Hematopoietic multipotent progenitor cell (in vitro differentiated cells): ENCODE results near the gene TRIM54. TPM values are rescaled to one million over a fixed set of nuclear protein-coding genes. Genes with fewer than 3 reads are reported as not detected.
"Not testable (repeated sequence)": the region's sequence is repeated elsewhere in the genome, so short reads cannot be mapped to it uniquely, and the experiment has no call there.

Experiments
- DNase-seq, 3 donors: peaks; one replicate each; pipeline ENCODE4 v3.0.0-alpha.2; 2011 to 2015; ENCODE audit warnings: low read depth in 2 of 3, low spot score in 2 of 3
- total RNA-seq: library from RNA; depleted of rRNA; stranded (reverse); fragments of >200 nt; gene quantifications from one replicate; pipeline ENCODE4 v1.2.3, GENCODE V29; 2012

Gene TRIM54
- total RNA-seq, 1 donor: under 0.01 TPM

DNA sequence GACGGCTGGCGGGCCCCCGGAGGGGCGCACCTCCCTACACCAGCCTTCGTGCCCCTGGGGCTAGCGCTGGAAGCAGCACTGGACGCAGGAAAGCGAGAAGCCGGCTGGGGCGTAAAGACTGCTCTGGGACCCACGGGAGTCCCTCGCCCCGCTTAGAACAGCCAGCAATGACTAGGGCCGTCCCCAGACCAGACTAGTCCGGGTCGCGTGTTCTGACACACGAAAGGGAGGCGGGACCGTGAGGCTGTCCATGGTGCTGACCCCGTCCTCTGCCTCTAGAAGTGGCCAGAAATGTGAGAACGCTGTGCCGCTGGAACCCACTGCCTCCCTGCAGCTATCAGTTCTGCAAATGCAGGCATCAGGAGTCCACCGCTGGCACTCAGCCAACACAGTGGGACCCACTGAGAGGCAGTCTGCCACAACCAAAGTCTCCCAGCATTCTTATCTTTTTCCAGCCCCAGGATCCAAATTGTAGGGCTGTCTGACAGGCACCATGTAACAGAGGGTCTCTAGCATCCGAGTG, 26.2 kb downstream of the TRIM54 start, which contains the start of gene UCN:
UCN (minus strand) TSS at position 87 of the 523 bp plus-strand sequence. CDS start 550 bp downstream, outside the sequence.
- DNase-seq: no peak

DNA sequence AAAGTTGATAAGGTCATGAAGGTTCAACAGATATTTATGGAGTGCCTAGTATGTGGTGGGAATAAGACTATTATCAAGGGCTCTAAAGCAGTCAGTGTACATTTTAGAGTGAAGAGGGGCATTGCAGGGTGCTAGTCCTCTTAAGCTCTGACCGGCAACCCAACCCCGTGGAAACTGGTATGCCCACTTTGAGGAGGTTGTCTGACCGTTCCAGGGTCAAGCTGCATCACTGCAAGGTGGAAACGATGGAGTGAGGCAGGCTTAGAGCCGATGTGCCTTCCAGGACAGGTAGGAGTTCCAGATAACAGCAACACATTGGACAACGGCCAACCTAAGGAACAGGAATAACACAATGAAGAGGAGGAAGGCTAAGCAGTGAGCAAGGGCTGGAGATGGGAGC, 27.4 kb downstream of the TRIM54 start:
- no peak for DNase-seq

DNA sequence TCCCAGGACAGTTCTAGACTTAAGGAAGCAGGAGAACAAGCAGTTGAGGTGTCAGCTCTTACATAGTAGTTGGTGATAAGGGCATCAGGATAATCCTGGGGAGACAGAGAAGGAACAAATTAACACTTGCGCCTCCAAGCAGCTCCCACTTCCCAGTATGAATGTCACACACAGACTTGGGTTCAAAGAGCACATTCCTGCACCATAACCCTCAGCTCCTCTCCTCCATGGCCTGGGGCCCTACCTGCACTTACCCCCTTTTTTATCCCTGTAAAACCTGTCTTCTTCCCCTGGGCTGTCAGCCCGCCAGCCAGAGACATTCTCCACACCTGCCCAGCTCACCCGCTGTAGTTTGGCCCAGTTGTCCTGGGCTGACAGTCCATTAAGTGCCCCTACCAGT, 29.9 kb downstream of the TRIM54 start:
- no peak for DNase-seq

DNA sequence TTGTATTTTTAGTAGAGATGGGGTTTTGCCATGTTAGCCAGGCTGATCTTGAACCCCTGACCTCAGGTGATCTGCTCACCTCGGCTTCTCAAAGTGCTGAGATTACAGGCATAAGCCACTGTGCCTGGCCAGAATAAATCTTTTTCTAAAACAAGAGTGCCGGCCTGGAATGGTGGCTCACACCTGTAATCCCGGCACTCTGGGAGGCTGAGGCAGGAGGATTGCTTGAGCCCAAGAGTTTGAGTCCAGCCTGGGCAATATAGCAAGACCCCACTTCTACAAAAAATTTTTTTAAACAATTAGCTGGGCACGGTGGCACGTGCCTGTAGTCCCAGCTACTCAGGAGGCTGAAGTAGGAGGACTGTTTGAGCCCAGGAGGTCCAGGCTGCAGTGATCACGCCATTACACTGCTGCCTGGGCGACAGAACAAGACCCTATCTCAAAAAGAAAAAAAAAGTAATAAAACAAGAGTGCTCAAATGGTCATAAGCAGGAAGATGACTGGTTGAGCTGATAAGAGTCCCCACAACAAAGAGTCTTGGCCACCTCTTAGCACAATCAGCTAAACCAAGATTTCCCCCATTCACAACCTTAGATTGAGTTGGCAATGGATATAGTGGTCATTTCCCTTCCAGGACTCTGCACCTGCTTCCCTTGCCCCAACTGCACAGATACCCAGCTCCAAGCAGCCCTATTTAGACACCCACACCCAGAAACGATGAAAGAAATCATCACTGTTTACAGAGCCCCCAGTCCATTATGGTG, 31.8 kb downstream of the TRIM54 start:
- DNase-seq: peak in 1 of 3 donors; percentile 43

DNA sequence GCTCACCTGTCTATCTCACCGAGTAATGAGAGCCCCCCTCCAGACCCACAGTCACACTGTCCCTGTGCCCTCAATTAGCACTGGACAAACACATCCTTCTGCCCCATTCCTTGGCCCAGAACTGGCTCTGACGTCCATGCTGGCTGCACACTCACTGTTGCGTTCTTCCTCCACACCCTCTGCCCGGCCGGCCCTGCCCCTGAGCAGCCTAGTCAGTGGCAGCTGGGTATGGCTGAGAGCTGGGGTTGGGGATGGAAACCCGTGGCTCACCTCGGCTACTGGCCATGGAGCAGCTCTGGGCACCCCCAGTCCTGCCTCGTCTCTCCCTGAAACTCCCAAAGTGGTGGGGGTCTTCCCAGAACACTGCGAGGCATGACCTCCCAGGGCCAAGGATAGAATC, 32.5 kb downstream of the TRIM54 start:
- DNase-seq: no peak

DNA sequence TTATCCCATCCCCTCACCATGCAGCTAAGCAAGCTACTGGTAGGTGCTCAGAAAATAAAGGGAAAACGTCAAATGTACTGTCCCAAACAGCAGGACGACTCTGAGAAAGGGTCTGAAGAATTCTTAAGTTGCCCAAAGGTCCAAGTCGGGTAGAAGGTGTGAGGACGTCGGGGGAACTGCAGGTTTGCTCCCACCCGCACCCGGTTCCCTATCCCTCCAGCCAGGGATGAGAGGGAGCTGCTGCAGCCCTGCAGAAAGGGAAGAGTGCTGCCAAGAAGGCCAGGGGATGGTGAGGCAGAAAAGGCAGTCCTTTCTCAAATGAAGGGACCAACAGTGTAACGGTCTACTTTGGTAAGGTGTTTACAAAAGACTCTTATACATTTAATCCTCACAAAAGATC, 32.9 kb downstream of the TRIM54 start:
- no peak for DNase-seq

DNA sequence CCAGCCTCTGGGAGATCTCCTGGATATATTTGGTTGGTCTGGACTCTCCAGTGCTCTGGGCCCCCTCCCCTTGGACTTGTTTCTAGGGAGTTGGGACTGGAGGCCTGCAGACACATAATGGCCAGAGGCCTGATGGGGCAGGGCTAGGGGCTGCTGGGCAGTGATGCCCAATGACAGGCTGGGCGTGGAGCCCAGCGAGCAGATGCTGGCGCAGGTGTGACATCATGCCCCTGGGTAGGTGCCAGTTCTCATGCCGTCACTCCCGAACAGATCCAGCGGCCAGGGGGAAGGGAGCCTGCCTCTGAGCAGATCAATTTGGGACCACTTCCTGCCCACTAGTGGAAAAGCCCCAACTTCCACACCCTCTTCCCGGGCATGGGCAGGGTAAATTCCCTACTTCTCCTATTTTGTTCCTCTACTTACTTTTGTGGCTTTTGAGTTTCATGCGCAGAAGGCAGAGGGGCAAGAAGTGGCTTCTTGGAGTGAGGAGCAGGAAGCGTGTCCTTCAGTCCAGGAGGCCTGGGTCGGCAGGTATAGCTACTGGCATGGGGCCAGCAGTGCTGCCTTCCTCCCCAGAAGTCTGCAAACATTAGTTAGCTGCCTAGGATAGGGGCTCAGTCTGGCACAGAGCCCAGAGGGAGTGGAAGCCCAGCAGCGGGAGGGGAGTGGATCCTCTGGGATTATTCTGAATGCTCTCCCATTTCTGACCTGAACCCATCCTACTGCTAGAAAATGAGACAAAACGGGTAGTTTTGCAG, 34.6 kb downstream of the TRIM54 start:
- no peak for DNase-seq

DNA sequence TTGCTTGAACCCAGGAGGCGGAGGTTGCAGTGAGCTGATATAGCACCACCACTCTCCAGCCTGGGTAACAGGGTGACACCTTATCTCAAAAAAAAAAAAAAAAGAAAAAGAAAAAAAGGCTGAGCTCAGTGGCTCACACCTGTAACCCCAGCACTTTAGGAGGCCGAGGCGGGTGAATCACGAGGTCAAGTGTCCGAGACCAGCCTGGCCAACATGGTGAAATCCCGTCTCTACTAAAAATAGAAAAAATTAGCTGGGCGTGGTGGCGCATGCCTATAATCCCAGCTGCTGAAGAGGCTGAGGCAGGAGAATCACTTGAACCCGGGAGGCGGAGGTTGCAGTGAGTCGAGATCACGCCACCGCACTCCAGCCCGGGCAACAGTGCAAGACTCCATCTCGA, 37.6 kb downstream of the TRIM54 start:
- not testable (repeated sequence) for DNase-seq

DNA sequence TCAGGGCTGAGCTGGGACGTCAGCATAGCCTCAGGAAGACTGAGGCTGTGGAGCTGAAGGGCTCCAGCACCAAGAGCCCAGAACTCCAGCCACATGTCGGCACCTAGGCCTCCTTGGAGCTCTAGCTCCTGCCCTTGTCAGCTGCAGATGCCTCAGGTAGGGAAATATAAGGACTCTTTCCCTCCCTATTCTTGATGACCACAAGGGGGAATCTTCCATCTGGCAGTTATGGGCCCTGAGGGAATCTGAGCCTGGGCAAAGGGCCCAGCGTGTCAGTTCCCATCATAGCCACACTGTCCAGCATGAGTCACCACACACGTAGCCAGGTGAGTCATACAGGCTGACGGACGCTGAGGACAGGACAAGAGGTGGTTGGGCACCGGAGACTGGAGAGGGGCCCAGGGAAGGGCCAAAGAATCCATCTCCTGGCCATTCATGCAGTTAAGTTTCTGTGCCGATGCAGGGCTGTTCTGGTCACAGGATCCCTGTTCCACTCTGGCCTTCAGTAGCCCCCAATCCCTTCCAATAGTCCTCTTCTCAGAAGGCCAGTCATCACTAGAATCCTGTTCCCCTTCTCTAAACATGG, 38.8 kb downstream of the TRIM54 start:
- no peak for DNase-seq

DNA sequence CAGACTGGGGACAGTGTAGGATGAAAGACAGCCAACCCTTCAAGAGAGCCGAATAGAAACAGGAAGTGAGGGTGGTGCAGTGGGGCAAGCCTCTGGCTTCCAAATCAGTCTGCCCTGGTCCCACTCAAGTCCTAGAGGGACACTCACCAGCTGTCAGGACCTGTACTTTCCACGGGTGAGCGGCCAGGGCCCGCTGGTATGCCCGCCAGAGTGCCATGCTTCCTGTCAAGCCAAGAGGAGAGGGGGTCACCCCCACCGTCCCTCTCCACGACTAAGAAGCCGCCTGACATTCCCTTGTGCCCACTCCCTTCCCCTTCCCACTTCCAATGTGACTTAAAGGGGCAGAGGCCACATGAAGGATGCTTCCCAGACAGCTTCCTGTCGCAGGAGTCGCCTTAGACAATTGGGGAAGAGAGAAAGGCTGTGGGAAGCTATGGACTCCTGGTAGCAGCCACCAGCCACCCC, 40.1 kb downstream of the TRIM54 start:
- peak in 1 of 3 donors; percentile 29 for DNase-seq

DNA sequence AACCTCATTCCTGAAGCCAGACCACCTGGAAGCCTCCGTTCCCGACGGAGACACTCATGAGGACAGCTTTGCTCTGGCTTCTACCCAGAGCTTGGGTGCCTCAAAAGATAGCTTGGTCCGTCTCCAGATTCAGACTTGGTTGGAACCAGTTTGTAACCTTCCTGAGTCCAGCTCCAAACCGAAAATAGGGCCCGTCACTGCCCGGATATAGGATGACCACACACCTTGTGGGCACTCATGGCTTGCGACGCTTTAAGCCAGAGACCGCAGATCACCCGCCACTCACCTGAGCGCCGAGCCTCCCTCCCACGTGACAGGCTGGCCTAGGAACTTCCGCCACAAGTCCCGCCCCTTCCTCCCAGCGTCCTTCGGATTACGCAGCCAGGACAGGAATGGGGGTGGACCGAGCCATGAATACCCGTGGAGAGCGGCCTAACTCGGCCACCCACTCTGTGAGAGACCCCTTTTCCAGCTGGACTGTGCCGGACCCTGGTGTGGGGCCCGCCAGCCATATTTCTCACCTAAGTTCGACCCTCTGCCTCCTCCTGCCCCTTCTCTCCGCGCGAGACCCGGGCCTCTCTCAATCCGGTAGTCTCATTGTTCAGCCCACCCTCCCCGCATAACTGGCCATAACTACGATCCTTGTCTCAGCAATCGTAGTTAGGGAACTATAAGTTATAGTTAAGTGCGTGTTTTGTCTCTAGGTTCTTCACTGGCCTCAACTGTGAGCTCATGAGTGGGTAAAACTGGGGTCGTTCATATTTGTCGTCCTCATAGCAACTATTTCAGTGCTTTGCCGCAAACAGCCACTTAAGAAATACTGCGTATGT, 40.8 kb downstream of the TRIM54 start, which contains the start of gene MPV17:
MPV17 (minus strand) TSS at position 332 of the 830 bp plus-strand sequence. CDS start 580 bp downstream, outside the sequence.
- DNase-seq: peak; percentile 62 to 93 (median 87)

DNA sequence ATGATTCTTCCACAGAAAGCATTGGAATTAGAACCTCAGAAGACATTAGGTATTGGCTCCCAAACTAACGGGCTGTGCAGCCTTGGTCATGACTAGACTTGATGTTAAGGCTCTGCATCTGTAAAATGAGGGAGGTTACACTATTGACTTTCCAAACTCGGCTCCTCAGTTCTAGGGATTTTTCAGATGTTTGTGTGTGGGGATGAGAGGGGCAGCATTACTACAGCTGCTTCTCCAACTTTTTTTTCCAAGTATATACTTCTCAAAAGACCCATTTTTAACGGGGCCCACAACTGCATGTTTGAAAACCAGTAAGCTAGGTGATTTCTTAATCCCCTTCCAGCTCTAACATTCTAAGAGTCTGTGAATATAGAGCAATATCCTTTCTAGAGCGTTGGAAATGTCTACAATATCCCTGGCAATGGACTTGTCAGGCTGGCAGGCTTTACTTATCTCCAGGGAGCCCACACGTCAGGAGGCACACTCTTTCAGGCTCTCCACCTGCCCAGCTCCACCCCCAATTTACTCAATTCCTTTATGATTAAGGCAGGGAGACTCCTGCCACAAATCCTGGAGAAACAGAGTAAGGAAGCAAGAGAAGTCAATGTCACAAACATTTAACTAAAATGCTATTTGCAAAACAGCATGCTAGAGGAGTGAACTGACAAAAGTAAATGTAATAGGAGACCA, 41.5 kb downstream of the TRIM54 start:
- no peak for DNase-seq

DNA sequence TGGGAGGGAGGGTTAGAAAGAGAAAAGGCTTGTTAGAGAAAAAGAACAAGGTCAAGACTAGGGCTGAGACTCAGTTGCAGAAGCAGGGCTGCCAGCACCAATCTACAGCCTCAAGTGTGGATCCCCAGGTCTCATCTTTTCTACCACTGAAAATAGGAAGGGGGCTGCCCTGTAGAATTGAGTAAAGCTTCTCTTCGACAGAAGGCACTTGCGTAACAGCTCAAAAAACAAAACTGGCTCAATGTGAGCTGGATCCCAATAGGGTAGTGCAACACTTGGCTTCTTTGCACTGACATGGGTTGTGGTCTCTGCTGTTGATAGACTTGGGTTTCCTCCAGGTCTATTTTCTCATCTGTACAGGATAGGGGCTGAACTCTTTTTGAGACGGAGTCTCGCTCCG, 42.5 kb downstream of the TRIM54 start:
- DNase-seq: no peak

DNA sequence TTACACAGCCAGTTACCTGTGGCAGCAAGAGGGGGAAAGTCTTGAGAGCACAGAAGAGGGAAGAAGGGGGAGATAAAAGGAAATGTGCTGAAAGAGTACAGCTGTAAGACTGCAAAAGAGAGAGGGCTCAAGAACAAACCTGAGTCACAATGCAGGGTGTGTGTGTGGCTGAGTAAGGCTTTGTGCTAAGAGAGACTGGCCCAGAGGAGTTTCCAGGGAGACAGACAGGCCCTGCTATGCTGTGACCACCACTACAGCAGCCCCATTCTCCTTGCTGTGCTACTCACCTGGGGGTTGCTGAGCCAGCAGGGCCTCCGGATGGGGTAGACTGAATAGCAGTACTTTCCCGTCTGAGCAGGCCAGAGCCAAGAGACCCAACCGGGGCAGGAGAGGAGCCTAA, 53.1 kb downstream of the TRIM54 start:
- DNase-seq: no peak

DNA sequence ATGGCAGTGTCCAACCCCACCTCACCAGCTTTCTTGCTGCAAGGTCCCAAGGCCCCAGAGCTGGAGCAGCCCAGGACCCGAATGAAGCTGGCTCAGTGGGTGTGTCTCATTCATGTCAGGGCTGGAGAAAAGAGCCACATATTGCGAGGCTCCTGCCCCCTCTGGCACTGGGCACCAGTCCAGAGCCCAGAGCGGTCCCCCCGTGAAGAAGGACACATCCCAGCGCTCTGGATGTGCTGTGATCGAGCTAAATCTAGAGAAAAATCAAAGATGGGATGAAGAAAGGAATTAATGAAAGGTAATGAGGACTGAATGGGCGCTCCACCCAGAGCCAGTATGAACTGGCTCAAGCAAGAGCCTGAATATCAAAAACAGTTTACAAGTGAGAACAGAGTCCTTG, 53.9 kb downstream of the TRIM54 start:
- DNase-seq: no peak

DNA sequence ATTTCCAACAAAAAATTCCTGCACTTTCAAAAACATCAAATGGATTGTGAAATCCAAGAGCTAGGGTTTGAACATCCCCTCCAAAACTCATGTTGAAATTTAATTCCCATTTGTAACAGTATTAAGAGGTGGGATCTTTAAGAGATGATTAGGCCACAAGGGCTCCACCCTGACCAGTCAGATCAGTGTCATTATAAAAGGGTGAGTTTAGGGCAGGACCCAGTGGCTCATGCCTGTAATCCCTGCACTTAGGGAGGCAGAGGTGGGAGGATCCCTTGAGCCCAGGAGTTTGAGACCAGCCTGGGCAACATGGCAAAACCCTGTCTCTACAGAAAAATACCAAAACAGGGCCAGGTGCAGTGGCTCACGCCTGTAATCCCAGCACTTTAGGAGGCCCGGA, 65.4 kb downstream of the TRIM54 start:
- no peak for DNase-seq

DNA sequence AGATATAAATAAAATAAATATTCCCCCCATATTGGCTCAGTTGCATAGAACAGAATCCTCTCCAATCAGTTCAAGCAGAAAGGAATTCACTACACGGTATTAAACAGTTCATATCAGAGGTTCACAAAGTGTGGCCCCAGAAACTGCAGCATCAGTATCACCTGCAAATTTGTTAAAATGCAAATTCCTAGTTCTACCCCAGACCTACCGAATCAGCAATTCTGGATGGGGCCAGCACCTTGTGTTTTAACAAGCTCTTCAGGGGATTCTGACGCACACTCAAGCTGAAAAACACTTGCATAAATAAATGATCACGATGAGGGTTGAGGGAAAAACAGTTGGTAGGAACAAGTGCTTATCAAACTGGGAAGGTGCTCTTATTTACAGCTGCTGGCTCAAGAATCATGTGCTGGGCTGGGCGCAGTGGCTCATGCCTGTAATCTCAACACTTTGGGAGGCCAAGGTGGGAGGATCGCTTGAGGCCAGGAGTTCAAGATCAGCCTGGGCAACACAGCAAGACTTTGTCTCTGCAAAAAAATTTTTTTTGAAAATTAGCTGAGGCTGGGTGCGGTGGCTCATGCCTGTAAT, 68.0 kb downstream of the TRIM54 start:
- no peak for DNase-seq

DNA sequence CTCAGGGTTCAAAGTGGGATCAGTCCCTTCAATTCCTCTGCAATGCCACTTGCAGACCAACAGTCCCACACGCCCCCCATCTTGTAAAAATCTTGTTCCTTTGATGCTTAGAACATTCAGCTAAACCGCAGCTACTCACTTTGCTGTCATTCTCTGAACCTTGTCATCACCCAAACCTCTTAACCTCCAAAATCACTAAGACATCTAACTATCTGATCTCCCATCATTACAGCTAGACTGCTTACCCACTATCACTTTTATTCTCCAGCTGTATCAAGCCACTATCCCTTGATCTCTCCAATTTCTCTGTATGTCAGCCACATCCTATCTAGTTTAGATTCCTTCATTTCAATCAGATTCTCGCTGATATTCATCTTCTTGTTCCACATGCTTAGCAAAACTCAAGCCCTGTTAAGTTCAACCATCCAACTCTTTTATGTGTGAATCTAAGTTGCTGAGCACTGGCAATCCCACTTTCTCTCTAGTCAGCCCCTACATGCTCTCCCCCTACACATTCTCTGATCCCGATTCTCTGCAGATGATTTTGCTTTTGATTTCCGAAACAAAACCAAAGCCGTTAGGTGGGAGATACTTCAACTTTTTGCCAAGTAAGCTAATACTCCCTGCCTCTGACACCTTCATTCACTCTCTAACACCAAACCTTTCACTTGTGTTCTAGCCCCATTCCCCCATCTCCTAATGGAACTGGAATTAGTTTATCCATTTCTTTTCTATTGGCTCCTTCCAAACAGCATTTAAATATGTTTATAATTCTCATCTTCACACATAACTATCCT, 69.8 kb downstream of the TRIM54 start:
- no peak for DNase-seq

DNA sequence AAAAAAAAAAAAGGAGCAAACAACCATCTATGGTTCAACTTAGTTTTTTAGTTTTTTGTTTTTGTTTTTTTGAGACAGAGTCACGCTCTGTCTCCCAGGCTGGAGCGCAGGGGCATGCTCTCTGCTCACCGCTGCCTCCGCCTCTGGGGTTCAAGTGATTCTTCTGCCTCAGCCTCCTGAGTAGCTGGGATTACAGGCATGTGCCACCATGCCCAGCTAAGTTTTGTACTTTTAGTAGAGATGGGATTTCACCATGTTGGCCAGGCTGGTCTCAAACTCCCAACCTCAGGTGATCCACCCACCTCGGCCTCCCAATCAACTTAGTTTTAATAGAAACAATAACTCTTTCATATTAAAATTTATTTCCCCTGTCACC, 71.1 kb downstream of the TRIM54 start:
- not testable (repeated sequence) for DNase-seq
